ENCODE results near the gene ERMAP. TPM values are rescaled to one million over a fixed set of nuclear protein-coding genes. Genes with fewer than 3 reads are reported as not detected.

The ERMAP gene
- total and polyA plus RNA-seq, 4 experiments from 2014 or later, result 2.0 to 8.6 (median 5.3) TPM

DNA sequence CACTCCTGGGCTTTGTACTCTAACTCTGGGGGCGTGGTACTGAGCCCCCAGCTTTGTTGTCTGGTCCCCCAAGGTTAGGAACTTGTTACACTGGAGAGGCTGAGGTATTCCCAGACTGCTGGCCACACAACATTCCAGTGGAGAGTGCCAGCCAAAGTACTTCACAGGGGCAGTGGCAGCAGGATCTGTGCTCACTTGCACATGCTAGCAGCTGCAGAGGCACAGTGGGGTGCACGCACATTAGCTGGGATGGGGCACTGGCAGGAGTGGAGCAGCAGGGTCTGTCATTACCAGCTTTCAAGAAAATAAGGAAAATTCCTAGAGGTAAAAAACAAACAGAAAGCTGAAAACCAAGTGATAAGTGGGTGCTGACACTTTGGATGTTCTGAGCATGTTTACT, 60.5 kb downstream of the ERMAP start:
- ChIA-PET CTCF (ENCODE audit: partially characterized antibody) (no interaction called here), POLR2A (ENCODE audit: partially characterized antibody) (no interaction called here)
- H3K27ac Mint-ChIP-seq, result no peak overlapping the region
- Histone ChIP-seq H3K27me3 (ENCODE audit: insufficient read depth, low read length) (no peaks in the 10 kb centered on the region), H3K4me1 (ENCODE audit: insufficient read depth, low read length) (no peaks in the 10 kb centered on the region), H3K4me3 (ENCODE audit: low read length in 2 of 2) (no peak overlapping the region), H3K9me3 (ENCODE audit: control insufficient read depth in 1 of 2, low read length in 2 of 2) (no peaks in the 10 kb centered on the region), H3K27ac (ENCODE audit: low read depth, low read length) (no peak overlapping the region), H3K36me3 (ENCODE audit: insufficient read depth, low read length) (no peaks in the 10 kb centered on the region)
- peaks cover 5 to 10% of the 10 kb centered on the region in 2 donors for H3K27me3 Mint-ChIP-seq
- H3K4me3 Mint-ChIP-seq, result no peak overlapping the region
- intact Hi-C loops (cut with micrococcal nuclease), result no loop called here
- H3K36me3 Mint-ChIP-seq, result no peaks in the 10 kb centered on the region
- H3K4me1 Mint-ChIP-seq, result no peaks in the 10 kb centered on the region
- no peak for DNase-seq
- H3K9me3 Mint-ChIP-seq, result peaks cover 0 to 10% (median 3%) of the 10 kb centered on the region in 8 donors

DNA sequence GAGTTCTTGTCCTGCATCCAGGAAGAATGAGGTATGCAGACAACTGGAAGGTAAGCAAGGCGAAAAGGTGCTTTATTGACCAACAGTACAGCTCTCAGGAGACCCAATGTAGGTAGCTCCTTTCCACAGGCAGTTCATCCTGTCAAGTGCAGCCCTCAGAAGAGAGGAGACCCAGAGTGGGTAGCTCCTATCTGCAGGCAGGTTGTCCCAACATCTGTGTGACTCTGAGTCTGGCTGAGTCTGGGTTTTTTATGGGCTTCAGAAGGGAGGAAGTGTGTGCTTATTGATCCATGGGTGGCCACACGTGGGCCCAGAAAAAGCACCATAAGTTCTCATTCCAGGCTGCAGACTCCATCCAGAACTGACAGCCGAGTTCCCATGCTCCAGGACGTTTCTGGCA, 63.5 kb downstream of the ERMAP start:
- Mint-ChIP-seq H3K27me3 (peaks cover 11 to 17% of the 10 kb centered on the region in 2 donors), H3K4me1 (no peaks in the 10 kb centered on the region), H3K36me3 (no peaks in the 10 kb centered on the region), H3K4me3 (no peak overlapping the region), H3K9me3 (peaks cover 0 to 3% (median 0%) of the 10 kb centered on the region in 8 donors), H3K27ac (no peak overlapping the region)
- no peaks in the 10 kb centered on the region for H3K27me3 ChIP-seq (ENCODE audit: insufficient read depth, low read length)
- no peak overlapping the region for H3K27ac ChIP-seq (ENCODE audit: low read depth, low read length)
- H3K4me3 ChIP-seq (ENCODE audit: low read length in 2 of 2), result no peak overlapping the region
- intact Hi-C loops (cut with micrococcal nuclease), result no loop called here
- H3K4me1 ChIP-seq (ENCODE audit: insufficient read depth, low read length), result no peaks in the 10 kb centered on the region
- H3K9me3 ChIP-seq (ENCODE audit: control insufficient read depth in 1 of 2, low read length in 2 of 2), result no peaks in the 10 kb centered on the region
- no peak for DNase-seq
- POLR2A ChIA-PET (ENCODE audit: partially characterized antibody), result no interaction called here
- CTCF ChIA-PET (ENCODE audit: partially characterized antibody), result interaction anchor here (1.4 kb wide), 1 partner anchor 193 kb away, joined by 4 read pairs; no protein-coding TSS in a partner anchor
- no peaks in the 10 kb centered on the region for H3K36me3 ChIP-seq (ENCODE audit: insufficient read depth, low read length)

DNA sequence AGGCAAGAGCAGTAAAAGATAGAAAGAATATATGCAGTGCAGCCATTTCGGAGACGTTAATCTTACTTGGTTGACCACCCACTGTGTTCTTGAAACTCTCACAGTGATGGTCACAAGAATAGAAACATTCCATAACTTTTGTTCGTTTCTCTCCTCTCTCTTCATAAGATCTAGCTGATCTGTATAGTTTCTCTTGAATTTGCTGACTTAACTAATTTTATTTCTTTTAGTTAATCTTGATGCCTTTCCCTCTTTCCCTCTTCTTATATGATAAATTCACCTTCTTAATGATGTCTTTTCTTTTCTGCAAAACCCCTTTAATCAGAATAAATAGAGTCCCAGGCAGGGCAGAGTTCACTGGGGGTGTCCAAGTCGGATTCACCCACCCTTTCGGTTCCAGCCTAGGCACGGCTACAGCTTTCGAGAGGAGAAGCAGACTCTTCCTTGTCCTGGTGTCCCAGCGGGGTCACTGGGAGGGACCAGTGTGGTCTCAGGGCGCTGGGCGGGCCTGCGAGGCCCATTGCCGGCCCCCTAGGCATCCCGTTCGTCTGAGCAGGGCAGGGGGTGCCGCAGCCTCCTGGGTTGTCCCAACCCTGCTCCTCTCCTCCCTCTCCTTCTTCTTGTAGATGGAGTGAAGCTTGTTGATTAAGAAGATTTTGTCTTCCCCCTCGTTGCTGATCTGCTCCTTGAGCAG, 69.3 kb downstream of the ERMAP start:
- no peaks in the 10 kb centered on the region for H3K9me3 ChIP-seq (ENCODE audit: control insufficient read depth in 1 of 2, low read length in 2 of 2)
- no peaks in the 10 kb centered on the region for H3K27me3 ChIP-seq (ENCODE audit: insufficient read depth, low read length)
- DNase-seq, result no peak
- no peaks in the 10 kb centered on the region for H3K36me3 ChIP-seq (ENCODE audit: insufficient read depth, low read length)
- H3K36me3 Mint-ChIP-seq, result no peaks in the 10 kb centered on the region
- ChIA-PET POLR2A (ENCODE audit: partially characterized antibody) (no interaction called here), CTCF (ENCODE audit: partially characterized antibody) (no interaction called here)
- H3K9me3 Mint-ChIP-seq, result no peaks in the 10 kb centered on the region
- H3K27ac Mint-ChIP-seq, result no peak overlapping the region
- H3K4me3 Mint-ChIP-seq, result no peak overlapping the region
- H3K4me1 ChIP-seq (ENCODE audit: insufficient read depth, low read length), result no peaks in the 10 kb centered on the region
- H3K27me3 Mint-ChIP-seq, result peaks cover 6 to 7% of the 10 kb centered on the region in 2 donors
- intact Hi-C loops (cut with micrococcal nuclease), result no loop called here
- H3K4me1 Mint-ChIP-seq, result no peaks in the 10 kb centered on the region
- H3K4me3 ChIP-seq (ENCODE audit: low read length in 2 of 2), result no peak overlapping the region
- no peak overlapping the region for H3K27ac ChIP-seq (ENCODE audit: low read depth, low read length)

DNA sequence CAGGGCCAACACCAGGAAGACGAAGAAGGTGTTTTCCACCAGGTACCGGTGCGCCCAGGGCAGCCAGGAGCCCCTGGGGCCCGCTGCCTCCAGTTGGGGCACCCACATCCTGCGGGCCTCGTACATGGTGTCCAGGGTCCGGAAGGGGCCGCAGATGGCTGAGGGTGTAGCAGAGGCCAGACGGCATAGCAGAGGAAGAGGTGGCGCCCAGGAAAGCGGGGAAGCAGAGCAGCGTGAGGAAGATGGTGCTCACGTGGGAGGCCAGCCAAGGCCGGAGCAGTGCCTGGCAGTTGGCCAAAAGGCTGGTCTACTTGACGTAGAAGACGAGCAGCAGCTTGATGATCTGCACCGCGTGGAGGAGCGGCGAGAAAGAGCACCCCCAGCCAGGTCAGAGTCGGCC, 69.9 kb downstream of the ERMAP start:
- no peaks in the 10 kb centered on the region for H3K9me3 ChIP-seq (ENCODE audit: control insufficient read depth in 1 of 2, low read length in 2 of 2)
- Mint-ChIP-seq H3K9me3 (no peaks in the 10 kb centered on the region), H3K36me3 (no peaks in the 10 kb centered on the region), H3K27ac (no peak overlapping the region), H3K4me3 (no peak overlapping the region), H3K4me1 (no peaks in the 10 kb centered on the region), H3K27me3 (peaks cover 6 to 7% of the 10 kb centered on the region in 2 donors)
- no peaks in the 10 kb centered on the region for H3K27me3 ChIP-seq (ENCODE audit: insufficient read depth, low read length)
- POLR2A ChIA-PET (ENCODE audit: partially characterized antibody), result no interaction called here
- intact Hi-C loops (cut with micrococcal nuclease), result no loop called here
- CTCF ChIA-PET (ENCODE audit: partially characterized antibody), result no interaction called here
- no peaks in the 10 kb centered on the region for H3K4me1 ChIP-seq (ENCODE audit: insufficient read depth, low read length)
- no peaks in the 10 kb centered on the region for H3K36me3 ChIP-seq (ENCODE audit: insufficient read depth, low read length)
- DNase-seq, result no peak
- no peak overlapping the region for H3K4me3 ChIP-seq (ENCODE audit: low read length in 2 of 2)
- no peak overlapping the region for H3K27ac ChIP-seq (ENCODE audit: low read depth, low read length)

DNA sequence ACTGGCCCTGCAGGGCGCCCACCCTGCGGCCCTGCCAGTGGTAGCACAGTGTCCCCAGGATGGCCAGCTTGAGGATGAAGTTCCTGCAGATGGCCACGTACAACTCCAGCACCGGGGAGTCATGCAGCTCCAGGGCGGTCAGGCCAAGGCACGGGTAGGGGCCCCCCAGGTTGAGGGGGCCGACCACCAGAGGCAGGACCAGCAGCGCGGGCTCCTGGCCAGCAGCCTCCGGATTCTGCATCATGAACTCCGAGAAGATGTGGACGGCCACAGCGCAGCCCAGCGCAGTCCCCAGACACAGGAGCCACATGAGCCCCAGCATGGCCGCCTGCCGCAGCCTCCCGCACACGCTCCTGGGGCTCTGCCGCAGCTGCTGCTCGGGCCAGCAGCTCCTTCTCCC, 70.4 kb downstream of the ERMAP start:
- ChIA-PET POLR2A (ENCODE audit: partially characterized antibody) (interaction anchor here (0.5 kb wide), 1 partner anchor 13 kb away, joined by 3 read pairs; no protein-coding TSS in a partner anchor), CTCF (ENCODE audit: partially characterized antibody) (no interaction called here)
- peaks cover 6 to 7% of the 10 kb centered on the region in 2 donors for H3K27me3 Mint-ChIP-seq
- no peaks in the 10 kb centered on the region for H3K4me1 Mint-ChIP-seq
- intact Hi-C loops (cut with micrococcal nuclease), result no loop called here
- no peak overlapping the region for H3K27ac ChIP-seq (ENCODE audit: low read depth, low read length)
- no peak for DNase-seq
- H3K9me3 Mint-ChIP-seq, result no peaks in the 10 kb centered on the region
- no peak overlapping the region for H3K4me3 ChIP-seq (ENCODE audit: low read length in 2 of 2)
- no peaks in the 10 kb centered on the region for H3K9me3 ChIP-seq (ENCODE audit: control insufficient read depth in 1 of 2, low read length in 2 of 2)
- H3K27ac Mint-ChIP-seq, result no peak overlapping the region
- H3K36me3 ChIP-seq (ENCODE audit: insufficient read depth, low read length), result no peaks in the 10 kb centered on the region
- H3K4me3 Mint-ChIP-seq, result no peak overlapping the region
- no peaks in the 10 kb centered on the region for H3K27me3 ChIP-seq (ENCODE audit: insufficient read depth, low read length)
- no peaks in the 10 kb centered on the region for H3K36me3 Mint-ChIP-seq
- no peaks in the 10 kb centered on the region for H3K4me1 ChIP-seq (ENCODE audit: insufficient read depth, low read length)

DNA sequence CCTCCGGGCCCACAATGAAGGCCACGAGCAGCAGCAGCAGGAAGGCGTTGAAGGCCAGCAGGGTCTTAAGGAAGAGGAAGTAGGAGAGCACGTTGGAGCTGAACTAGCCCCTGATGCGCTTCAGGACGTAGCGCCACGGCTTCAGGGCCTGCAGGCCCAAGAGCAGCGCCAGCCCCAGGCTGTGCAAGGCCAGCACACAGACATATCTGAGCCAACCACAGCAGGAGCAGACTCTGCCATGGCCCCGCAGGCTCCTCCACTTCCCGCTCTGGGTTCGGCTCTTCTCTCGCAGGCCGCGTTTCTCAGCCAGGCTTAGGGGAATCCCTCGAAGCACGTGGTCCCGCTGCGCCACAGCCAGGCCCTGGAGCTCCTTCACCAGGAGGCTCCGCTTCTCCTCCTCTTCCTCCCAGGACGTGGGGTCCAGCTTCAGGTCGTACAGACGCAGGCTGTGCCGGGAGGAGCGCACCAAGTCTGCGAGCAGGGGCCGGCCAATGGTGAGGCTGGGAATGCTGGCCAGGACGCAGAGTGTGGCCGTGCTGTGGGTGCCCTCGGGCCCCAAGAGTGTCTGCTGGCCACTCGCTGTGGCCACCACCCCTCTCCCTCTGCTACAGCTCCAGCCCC, 71.2 kb downstream of the ERMAP start:
- H3K27me3 ChIP-seq (ENCODE audit: insufficient read depth, low read length), result no peaks in the 10 kb centered on the region
- no peaks in the 10 kb centered on the region for H3K36me3 ChIP-seq (ENCODE audit: insufficient read depth, low read length)
- intact Hi-C loops (cut with micrococcal nuclease), result no loop called here
- no peak overlapping the region for H3K27ac ChIP-seq (ENCODE audit: low read depth, low read length)
- H3K9me3 Mint-ChIP-seq, result no peaks in the 10 kb centered on the region
- H3K4me3 Mint-ChIP-seq, result no peak overlapping the region
- H3K9me3 ChIP-seq (ENCODE audit: control insufficient read depth in 1 of 2, low read length in 2 of 2), result no peaks in the 10 kb centered on the region
- ChIA-PET POLR2A (ENCODE audit: partially characterized antibody) (no interaction called here), CTCF (ENCODE audit: partially characterized antibody) (no interaction called here)
- no peaks in the 10 kb centered on the region for H3K4me1 Mint-ChIP-seq
- no peak overlapping the region for H3K27ac Mint-ChIP-seq
- no peaks in the 10 kb centered on the region for H3K36me3 Mint-ChIP-seq
- peaks cover 6 to 7% of the 10 kb centered on the region in 2 donors for H3K27me3 Mint-ChIP-seq
- no peak for DNase-seq
- no peaks in the 10 kb centered on the region for H3K4me1 ChIP-seq (ENCODE audit: insufficient read depth, low read length)
- H3K4me3 ChIP-seq (ENCODE audit: low read length in 2 of 2), result no peak overlapping the region

DNA sequence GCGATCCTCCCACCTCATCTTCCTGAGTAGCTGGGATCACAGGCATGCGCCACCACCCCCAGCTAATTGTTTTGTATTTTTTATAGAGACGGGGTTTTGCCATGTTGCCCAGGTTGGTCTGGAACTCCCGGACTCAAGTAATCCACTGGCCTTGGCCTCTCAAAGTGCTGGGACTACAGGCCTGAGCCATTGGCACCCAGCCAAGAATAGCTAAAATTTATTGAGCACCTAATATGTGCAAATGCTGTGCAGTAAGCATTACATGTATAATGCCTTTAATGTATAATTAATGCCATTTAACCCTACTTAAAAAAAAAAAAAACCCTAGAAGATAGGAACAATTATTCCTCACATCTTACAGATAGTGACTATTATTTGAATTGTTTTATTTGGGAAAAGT, 72.3 kb downstream of the ERMAP start:
- H3K27ac ChIP-seq (ENCODE audit: low read depth, low read length), result no peak overlapping the region
- POLR2A ChIA-PET (ENCODE audit: partially characterized antibody), result no interaction called here
- H3K4me3 ChIP-seq (ENCODE audit: low read length in 2 of 2), result no peak overlapping the region
- intact Hi-C loops (cut with micrococcal nuclease), result no loop called here
- H3K9me3 ChIP-seq (ENCODE audit: control insufficient read depth in 1 of 2, low read length in 2 of 2), result no peaks in the 10 kb centered on the region
- no peaks in the 10 kb centered on the region for H3K36me3 ChIP-seq (ENCODE audit: insufficient read depth, low read length)
- DNase-seq, result no peak
- Mint-ChIP-seq H3K27me3 (peaks cover 3 to 5% of the 10 kb centered on the region in 2 donors), H3K4me1 (no peaks in the 10 kb centered on the region), H3K9me3 (no peaks in the 10 kb centered on the region), H3K4me3 (no peak overlapping the region), H3K36me3 (no peaks in the 10 kb centered on the region), H3K27ac (no peak overlapping the region)
- no peaks in the 10 kb centered on the region for H3K27me3 ChIP-seq (ENCODE audit: insufficient read depth, low read length)
- no peaks in the 10 kb centered on the region for H3K4me1 ChIP-seq (ENCODE audit: insufficient read depth, low read length)
- CTCF ChIA-PET (ENCODE audit: partially characterized antibody), result interaction anchor here (1.3 kb wide), 2 partner anchors 24 to 184 kb away, joined by 4 read pairs; no protein-coding TSS in a partner anchor
